ENCODE results near the gene SCN7A.
"Not testable (repeated sequence)": the region's sequence is repeated elsewhere in the genome, so short reads cannot be mapped to it uniquely, and the experiment has no call there.

Gene SCN7A

GRCh38 chr2:166411473-166412230 is 82.4 kb downstream of the SCN7A start:
- H3K4me3 ChIP-seq (ENCODE audit: low read length): no peak overlapping the region
- no peaks in the 10 kb centered on the region for H3K27me3 ChIP-seq (ENCODE audit: control insufficient read depth, insufficient read depth, low read length)
- H3K9ac ChIP-seq (ENCODE audit: low read length): no peak overlapping the region
- H3K27ac ChIP-seq (ENCODE audit: low read depth, low read length): no peak overlapping the region
- H3K36me3 ChIP-seq (ENCODE audit: control insufficient read depth, insufficient read depth, low read length): no peaks in the 10 kb centered on the region
- H3K4me1 ChIP-seq (ENCODE audit: control insufficient read depth, insufficient read depth, low read length): peaks cover 5% of the 10 kb centered on the region

GRCh38 chr2:166410828-166411472 is 83.1 kb downstream of the SCN7A start:
- no peak overlapping the region for H3K27ac ChIP-seq (ENCODE audit: low read depth, low read length)
- H3K9ac ChIP-seq (ENCODE audit: low read length): no peak overlapping the region
- no peaks in the 10 kb centered on the region for H3K27me3 ChIP-seq (ENCODE audit: control insufficient read depth, insufficient read depth, low read length)
- peaks cover 5% of the 10 kb centered on the region for H3K4me1 ChIP-seq (ENCODE audit: control insufficient read depth, insufficient read depth, low read length)
- H3K4me3 ChIP-seq (ENCODE audit: low read length): no peak overlapping the region
- no peaks in the 10 kb centered on the region for H3K36me3 ChIP-seq (ENCODE audit: control insufficient read depth, insufficient read depth, low read length)

- H3K9ac ChIP-seq (ENCODE audit: low read length); H3K36me3 ChIP-seq (ENCODE audit: control insufficient read depth, insufficient read depth, low read length); H3K27me3 ChIP-seq (ENCODE audit: control insufficient read depth, insufficient read depth, low read length); H3K4me1 ChIP-seq (ENCODE audit: control insufficient read depth, insufficient read depth, low read length); H3K27ac ChIP-seq (ENCODE audit: low read depth, low read length); H3K4me3 ChIP-seq (ENCODE audit: low read length): not testable (repeated sequence)
Measured at GRCh38 chr2:166407746-166408145, 86.3 kb downstream of the SCN7A start.

GRCh38 chr2:166406374-166406773 is 87.7 kb downstream of the SCN7A start:
- Histone ChIP-seq H3K4me1 (ENCODE audit: control insufficient read depth, insufficient read depth, low read length) (no peaks in the 10 kb centered on the region), H3K4me3 (ENCODE audit: low read length) (no peak overlapping the region), H3K9ac (ENCODE audit: low read length) (no peak overlapping the region), H3K27ac (ENCODE audit: low read depth, low read length) (no peak overlapping the region), H3K36me3 (ENCODE audit: control insufficient read depth, insufficient read depth, low read length) (no peaks in the 10 kb centered on the region), H3K27me3 (ENCODE audit: control insufficient read depth, insufficient read depth, low read length) (no peaks in the 10 kb centered on the region)

- no peak overlapping the region for H3K9ac ChIP-seq (ENCODE audit: low read length)
- no peak overlapping the region for H3K27ac ChIP-seq (ENCODE audit: low read depth, low read length)
- no peak overlapping the region for H3K4me3 ChIP-seq (ENCODE audit: low read length)
- no peaks in the 10 kb centered on the region for H3K36me3 ChIP-seq (ENCODE audit: control insufficient read depth, insufficient read depth, low read length)
- no peaks in the 10 kb centered on the region for H3K4me1 ChIP-seq (ENCODE audit: control insufficient read depth, insufficient read depth, low read length)
- no peaks in the 10 kb centered on the region for H3K27me3 ChIP-seq (ENCODE audit: control insufficient read depth, insufficient read depth, low read length)
Measured at GRCh38 chr2:166405569-166405926, 88.5 kb downstream of the SCN7A start.

- no peaks in the 10 kb centered on the region for H3K27me3 ChIP-seq (ENCODE audit: control insufficient read depth, insufficient read depth, low read length)
- H3K4me1 ChIP-seq (ENCODE audit: control insufficient read depth, insufficient read depth, low read length): no peaks in the 10 kb centered on the region
- H3K9ac ChIP-seq (ENCODE audit: low read length): no peak overlapping the region
- no peak overlapping the region for H3K27ac ChIP-seq (ENCODE audit: low read depth, low read length)
- H3K36me3 ChIP-seq (ENCODE audit: control insufficient read depth, insufficient read depth, low read length): no peaks in the 10 kb centered on the region
- H3K4me3 ChIP-seq (ENCODE audit: low read length): no peak overlapping the region
Measured at GRCh38 chr2:166404831-166405568, 89.0 kb downstream of the SCN7A start.

- Histone ChIP-seq H3K4me3 (ENCODE audit: low read length) (no peak overlapping the region), H3K36me3 (ENCODE audit: control insufficient read depth, insufficient read depth, low read length) (no peaks in the 10 kb centered on the region), H3K4me1 (ENCODE audit: control insufficient read depth, insufficient read depth, low read length) (no peaks in the 10 kb centered on the region), H3K27ac (ENCODE audit: low read depth, low read length) (no peak overlapping the region), H3K9ac (ENCODE audit: low read length) (no peak overlapping the region), H3K27me3 (ENCODE audit: control insufficient read depth, insufficient read depth, low read length) (no peaks in the 10 kb centered on the region)
Measured at GRCh38 chr2:166394245-166394644, 99.8 kb downstream of the SCN7A start.

- Histone ChIP-seq H3K36me3 (ENCODE audit: control insufficient read depth, insufficient read depth, low read length) (no peaks in the 10 kb centered on the region), H3K4me1 (ENCODE audit: control insufficient read depth, insufficient read depth, low read length) (no peaks in the 10 kb centered on the region), H3K4me3 (ENCODE audit: low read length) (no peak overlapping the region), H3K9ac (ENCODE audit: low read length) (no peak overlapping the region), H3K27me3 (ENCODE audit: control insufficient read depth, insufficient read depth, low read length) (no peaks in the 10 kb centered on the region), H3K27ac (ENCODE audit: low read depth, low read length) (no peak overlapping the region)
Measured at GRCh38 chr2:166393008-166393407, 101.0 kb downstream of the SCN7A start.

GRCh38 chr2:166388481-166389070 is 105.5 kb downstream of the SCN7A start:
- Histone ChIP-seq H3K36me3 (ENCODE audit: control insufficient read depth, insufficient read depth, low read length) (no peaks in the 10 kb centered on the region), H3K27me3 (ENCODE audit: control insufficient read depth, insufficient read depth, low read length) (no peaks in the 10 kb centered on the region), H3K4me1 (ENCODE audit: control insufficient read depth, insufficient read depth, low read length) (no peaks in the 10 kb centered on the region), H3K27ac (ENCODE audit: low read depth, low read length) (no peak overlapping the region), H3K9ac (ENCODE audit: low read length) (no peak overlapping the region), H3K4me3 (ENCODE audit: low read length) (no peak overlapping the region)

GRCh38 chr2:166385313-166385712 is 108.7 kb downstream of the SCN7A start:
- Histone ChIP-seq H3K27me3 (ENCODE audit: control insufficient read depth, insufficient read depth, low read length) (no peaks in the 10 kb centered on the region), H3K27ac (ENCODE audit: low read depth, low read length) (no peak overlapping the region), H3K4me3 (ENCODE audit: low read length) (no peak overlapping the region), H3K36me3 (ENCODE audit: control insufficient read depth, insufficient read depth, low read length) (no peaks in the 10 kb centered on the region), H3K9ac (ENCODE audit: low read length) (no peak overlapping the region), H3K4me1 (ENCODE audit: control insufficient read depth, insufficient read depth, low read length) (no peaks in the 10 kb centered on the region)

GRCh38 chr2:166384774-166385173 is 109.3 kb downstream of the SCN7A start:
- no peak overlapping the region for H3K27ac ChIP-seq (ENCODE audit: low read depth, low read length)

GRCh38 chr2:166382448-166382847 is 111.6 kb downstream of the SCN7A start:
- no peaks in the 10 kb centered on the region for H3K36me3 ChIP-seq (ENCODE audit: control insufficient read depth, insufficient read depth, low read length)
- H3K4me3 ChIP-seq (ENCODE audit: low read length): no peak overlapping the region
- H3K27ac ChIP-seq (ENCODE audit: low read depth, low read length): no peak overlapping the region
- H3K27me3 ChIP-seq (ENCODE audit: control insufficient read depth, insufficient read depth, low read length): no peaks in the 10 kb centered on the region
- no peaks in the 10 kb centered on the region for H3K4me1 ChIP-seq (ENCODE audit: control insufficient read depth, insufficient read depth, low read length)
- H3K9ac ChIP-seq (ENCODE audit: low read length): no peak overlapping the region

More at GRCh38 chr2:166384774-166385173, 109.3 kb downstream of the SCN7A start:
- Histone ChIP-seq H3K4me1 (ENCODE audit: control insufficient read depth, insufficient read depth, low read length) (no peaks in the 10 kb centered on the region), H3K27me3 (ENCODE audit: control insufficient read depth, insufficient read depth, low read length) (no peaks in the 10 kb centered on the region), H3K4me3 (ENCODE audit: low read length) (no peak overlapping the region), H3K36me3 (ENCODE audit: control insufficient read depth, insufficient read depth, low read length) (no peaks in the 10 kb centered on the region), H3K9ac (ENCODE audit: low read length) (no peak overlapping the region)

All from rectal smooth muscle tissue (tissue), 1 donor.